Activated T-cell treated with anti-CD3 and anti-CD28 coated beads for 48 hours (primary cell): ENCODE measurements around the gene ID1.
"Not testable (repeated sequence)": the region's sequence is repeated elsewhere in the genome, so short reads cannot be mapped to it uniquely, and the experiment has no call there.

Source experiments
- DNase-seq: peaks from one replicate; pipeline ENCODE4 v3.0.0-alpha.2; 2020; ENCODE audit warnings: low read depth

Gene ID1

GRCh38 chr20:31602431-31602778 lies 2.7 kb upstream of the ID1 start:
- no peak for DNase-seq

GRCh38 chr20:31602779-31603441 lies 2.2 kb upstream of the ID1 start:
- peak; percentile 46 for DNase-seq

GRCh38 chr20:31603822-31604566 lies 1.1 kb upstream of the ID1 start:
- peak; percentile 73 for DNase-seq

- no peak for DNase-seq
Observed at GRCh38 chr20:31604567-31605030, 490 bp upstream of the ID1 start.

GRCh38 chr20:31605902-31606803 lies 1.1 kb downstream of the ID1 start:
- DNase-seq = no peak

- DNase-seq = no peak
Observed at GRCh38 chr20:31606804-31607639, 1.9 kb downstream of the ID1 start.

- no peak for DNase-seq
Observed at GRCh38 chr20:31607640-31608250, 2.7 kb downstream of the ID1 start.

GRCh38 chr20:31608251-31608945 lies 3.3 kb downstream of the ID1 start:
- no peak for DNase-seq

- not testable (repeated sequence) for DNase-seq
Observed at GRCh38 chr20:31612271-31612640, 7.2 kb downstream of the ID1 start.

- no peak for DNase-seq
Observed at GRCh38 chr20:31615416-31615815, 10.3 kb downstream of the ID1 start.

- DNase-seq = no peak
Observed at GRCh38 chr20:31617432-31618104, 12.5 kb downstream of the ID1 start.

- no peak for DNase-seq
Observed at GRCh38 chr20:31620246-31620645, 15.2 kb downstream of the ID1 start.

- not testable (repeated sequence) for DNase-seq
Observed at GRCh38 chr20:31623123-31623505, 18.0 kb downstream of the ID1 start.

- DNase-seq = not testable (repeated sequence)
Observed at GRCh38 chr20:31626534-31626933, 21.4 kb downstream of the ID1 start.

- DNase-seq = not testable (repeated sequence)
Observed at GRCh38 chr20:31628057-31628456, 23.0 kb downstream of the ID1 start.

- no peak for DNase-seq
Observed at GRCh38 chr20:31630187-31630790, 25.2 kb downstream of the ID1 start.

- DNase-seq = no peak
Observed at GRCh38 chr20:31632548-31633338, 27.7 kb downstream of the ID1 start.

- DNase-seq = no peak
Observed at GRCh38 chr20:31633339-31633914, 28.3 kb downstream of the ID1 start.
